Neural cell (in vitro differentiated cells): ENCODE data around the gene SUPT4H1. TPM values are rescaled to one million over a fixed set of nuclear protein-coding genes. Genes with fewer than 3 reads are reported as not detected.

ENCODE experiments used
- H2AFZ ChIP-seq: fragments of 200-600, 300-800 bp; sonication (generic), shearing (Covaris generic); 2 replicates; pipeline ENCODE4 v1.6.0; 2014; ENCODE audit warnings: low read depth, mild to moderate bottlenecking, antibody characterized with exemption, low read length, moderate library complexity
- H3F3A ChIP-seq: fragments of 200-600 bp; shearing (Covaris generic); 2 replicates; pipeline ENCODE4 v1.6.1; 2016; ENCODE audit warnings: mild to moderate bottlenecking, moderate library complexity, mixed read lengths, antibody characterized with exemption, low read length; ENCODE audit not compliant: insufficient read depth, poor library complexity, severe bottlenecking
- H3K27ac ChIP-seq: fragments of 200-600, 300-800 bp; sonication (generic), shearing (Covaris generic); 2 replicates; pipeline ENCODE4 v1.5.1; 2014; ENCODE audit warnings: mild to moderate bottlenecking, low read length, moderate library complexity
- H3K27me3 ChIP-seq: fragments of 300-800, 200-600 bp; sonication (generic), shearing (Covaris generic); 2 replicates; pipeline ENCODE4 v1.6.0; 2014; ENCODE audit warnings: mild to moderate bottlenecking, low read depth, low read length, moderate library complexity; ENCODE audit not compliant: insufficient read depth
- H3K36me3 ChIP-seq: fragments of 300-800, 200-600 bp; sonication (generic), shearing (Covaris generic); 2 replicates; pipeline ENCODE4 v1.5.1; 2014; ENCODE audit warnings: mild to moderate bottlenecking, antibody characterized with exemption, low read length, moderate library complexity; ENCODE audit not compliant: insufficient read depth
- H3K4me2 ChIP-seq: fragments of 300-800, 200-600 bp; sonication (generic), shearing (Covaris generic); 2 replicates; pipeline ENCODE4 v1.6.0; 2014; ENCODE audit warnings: mild to moderate bottlenecking, low read length
- H3K4me3 ChIP-seq: fragments of 300-800, 200-600 bp; sonication (generic), shearing (Covaris generic); 2 replicates; pipeline ENCODE4 v1.5.1; 2014; ENCODE audit warnings: mild to moderate bottlenecking, low read length, moderate library complexity
- H3K79me2 ChIP-seq: fragments of 200-600 bp; shearing (Covaris generic); replicated peaks from 2 replicates; pipeline ENCODE4 v1.6.0; 2014; ENCODE audit warnings: mild to moderate bottlenecking, low read length, moderate library complexity; ENCODE audit not compliant: insufficient read depth
- H3K9ac ChIP-seq: fragments of 300-800, 200-600 bp; sonication (generic), shearing (Covaris generic); 2 replicates; pipeline ENCODE4 v1.6.1; 2016; ENCODE audit warnings: mild to moderate bottlenecking, low read length, mixed read lengths
- H3K9me2 ChIP-seq: fragments of 200-600 bp; shearing (Covaris generic); 2 replicates; pipeline ENCODE4 v1.6.1; 2016; ENCODE audit warnings: mild to moderate bottlenecking, low read length, mixed read lengths; ENCODE audit not compliant: insufficient read depth
- H3K9me3 ChIP-seq: fragments of 200-600, 300-800 bp; sonication (generic), shearing (Covaris generic); 2 replicates; pipeline ENCODE4 v1.6.1; 2016; ENCODE audit warnings: mild to moderate bottlenecking, mixed run types, low read length, moderate library complexity, mixed read lengths
- H4K20me1 ChIP-seq: fragments of 200-600 bp; shearing (Covaris generic); 2 replicates; pipeline ENCODE4 v1.6.1; 2016; ENCODE audit warnings: mild to moderate bottlenecking, mixed run types; ENCODE audit not compliant: insufficient read depth
- EP300 ChIP-seq: fragments of 450-650 bp; conservative IDR thresholded peaks from 2 replicates; pipeline ENCODE4 v1.6.1; 2014; ENCODE audit warnings: antibody characterized with exemption, mild to moderate bottlenecking, moderate library complexity; ENCODE audit not compliant: poor library complexity, severe bottlenecking
- EZH2 ChIP-seq: fragments of 200-600, 300-800 bp; shearing (Covaris generic), sonication (generic); IDR thresholded peaks from 2 replicates; pipeline ENCODE4 v1.6.1; 2014; ENCODE audit warnings: antibody characterized with exemption, low read length, borderline replicate concordance, mild to moderate bottlenecking; ENCODE audit not compliant: insufficient read depth, poor library complexity, severe bottlenecking
- MXI1 ChIP-seq: fragments of 450-650 bp; conservative IDR thresholded peaks from 2 replicates; pipeline ENCODE4 v1.6.1; 2014; ENCODE audit warnings: antibody characterized with exemption, mild to moderate bottlenecking; ENCODE audit not compliant: poor library complexity, severe bottlenecking
- POLR2AphosphoS5 ChIP-seq: IDR thresholded peaks from 2 replicates; pipeline ENCODE4 v1.6.1; 2012
- RAD21 ChIP-seq: fragments of 450-650 bp; conservative IDR thresholded peaks from 2 replicates; pipeline ENCODE4 v1.6.1; 2014; ENCODE audit warnings: antibody characterized with exemption, mild to moderate bottlenecking, moderate library complexity
- SMC3 ChIP-seq: fragments of 450-650 bp; conservative IDR thresholded peaks from 2 replicates; pipeline ENCODE4 v1.6.1; 2014; ENCODE audit warnings: antibody characterized with exemption, mild to moderate bottlenecking, moderate library complexity; ENCODE audit not compliant: poor library complexity
- TAF1 ChIP-seq: IDR thresholded peaks from 2 replicates; pipeline ENCODE4 v1.6.1; 2012; ENCODE audit warnings: low read depth
- polyA plus RNA-seq: library from polyadenylated mRNA; depleted of rRNA; stranded (reverse); fragments of >200 nt; gene quantifications from 2 replicates; pipeline ENCODE4 v1.2.3, GENCODE V29; 2014
- TF ChIP-seq, protein P1 (sequence below): IDR thresholded peaks from 2 replicates; pipeline ENCODE4 v1.6.1; 2012; ENCODE audit warnings: borderline replicate concordance
- TF ChIP-seq, protein P2 (sequence below): fragments of 450-650 bp; IDR thresholded peaks from 2 replicates; pipeline ENCODE4 v1.5.1; 2014; ENCODE audit warnings: antibody characterized with exemption, mild to moderate bottlenecking, moderate library complexity; ENCODE audit not compliant: poor library complexity, severe bottlenecking

Gene SUPT4H1
- polyA plus RNA-seq, 1 donor from 2014 or later, result 109 TPM

DNA sequence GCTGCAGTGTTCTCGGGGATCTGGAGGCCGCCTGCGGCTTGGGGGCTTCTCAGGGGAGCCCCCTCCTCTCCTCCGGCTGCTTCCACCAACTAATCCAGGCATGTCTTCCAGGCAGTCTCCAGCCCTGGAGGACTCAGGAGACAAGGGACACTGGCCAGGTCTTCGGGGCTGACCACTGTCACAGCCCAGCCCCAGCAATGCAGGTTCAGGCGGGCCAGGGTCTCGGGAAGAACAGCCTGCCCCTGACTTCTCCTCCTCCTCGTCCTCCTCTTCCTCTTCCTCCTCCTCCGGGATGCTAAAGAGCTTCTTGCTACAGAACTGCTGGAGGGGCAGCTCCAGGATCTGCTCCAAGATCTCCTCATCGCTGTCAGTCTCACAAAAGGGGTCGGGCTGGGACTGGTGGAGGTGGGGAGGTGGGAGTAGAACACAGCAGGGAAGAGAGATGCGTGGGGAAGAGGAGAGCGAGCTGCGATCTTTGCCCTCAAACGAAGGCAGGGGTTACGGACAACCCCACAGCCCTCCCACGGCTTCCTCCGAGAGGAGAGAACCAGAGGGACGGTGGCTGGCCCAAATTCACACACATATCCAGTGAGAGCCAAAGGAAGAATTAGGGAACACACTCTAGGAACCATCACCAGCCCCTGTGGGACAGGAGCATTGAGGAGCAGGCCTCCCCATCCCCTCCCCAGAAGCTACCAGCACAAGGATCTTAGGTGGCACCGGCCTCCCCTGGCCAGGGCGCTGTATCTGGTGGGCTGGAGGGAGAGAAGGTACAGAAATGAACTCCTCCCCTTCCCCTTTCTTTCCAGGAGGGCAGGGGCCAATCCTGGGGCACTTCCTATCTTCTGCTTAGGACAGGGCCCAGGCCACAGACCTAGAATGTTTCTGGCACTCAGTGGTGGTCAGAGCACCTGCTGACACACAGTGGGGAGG, 42.8 kb downstream of the SUPT4H1 start:
- Histone ChIP-seq H3K4me3 (no peak overlapping the region), H3K79me2 (no peaks in the 10 kb centered on the region), H3K36me3 (no peaks in the 10 kb centered on the region), H3K9me3 (no peaks in the 10 kb centered on the region), H3K9ac (no peak overlapping the region), H3K9me2 (no peaks in the 10 kb centered on the region), H2AFZ (no peak overlapping the region), H3K27me3 (no peaks in the 10 kb centered on the region), H3K27ac (no peak overlapping the region), H3K4me2 (no peak overlapping the region), H4K20me1 (no peaks in the 10 kb centered on the region), H3F3A (no peaks in the 10 kb centered on the region)
- TF ChIP-seq RAD21, result no peak
- TF ChIP-seq MXI1, result no peak
- TF ChIP-seq SMC3, result no peak
- no peak for TF ChIP-seq TAF1
- no peak for TF ChIP-seq POLR2AphosphoS5
- TF ChIP-seq, protein P1, sequence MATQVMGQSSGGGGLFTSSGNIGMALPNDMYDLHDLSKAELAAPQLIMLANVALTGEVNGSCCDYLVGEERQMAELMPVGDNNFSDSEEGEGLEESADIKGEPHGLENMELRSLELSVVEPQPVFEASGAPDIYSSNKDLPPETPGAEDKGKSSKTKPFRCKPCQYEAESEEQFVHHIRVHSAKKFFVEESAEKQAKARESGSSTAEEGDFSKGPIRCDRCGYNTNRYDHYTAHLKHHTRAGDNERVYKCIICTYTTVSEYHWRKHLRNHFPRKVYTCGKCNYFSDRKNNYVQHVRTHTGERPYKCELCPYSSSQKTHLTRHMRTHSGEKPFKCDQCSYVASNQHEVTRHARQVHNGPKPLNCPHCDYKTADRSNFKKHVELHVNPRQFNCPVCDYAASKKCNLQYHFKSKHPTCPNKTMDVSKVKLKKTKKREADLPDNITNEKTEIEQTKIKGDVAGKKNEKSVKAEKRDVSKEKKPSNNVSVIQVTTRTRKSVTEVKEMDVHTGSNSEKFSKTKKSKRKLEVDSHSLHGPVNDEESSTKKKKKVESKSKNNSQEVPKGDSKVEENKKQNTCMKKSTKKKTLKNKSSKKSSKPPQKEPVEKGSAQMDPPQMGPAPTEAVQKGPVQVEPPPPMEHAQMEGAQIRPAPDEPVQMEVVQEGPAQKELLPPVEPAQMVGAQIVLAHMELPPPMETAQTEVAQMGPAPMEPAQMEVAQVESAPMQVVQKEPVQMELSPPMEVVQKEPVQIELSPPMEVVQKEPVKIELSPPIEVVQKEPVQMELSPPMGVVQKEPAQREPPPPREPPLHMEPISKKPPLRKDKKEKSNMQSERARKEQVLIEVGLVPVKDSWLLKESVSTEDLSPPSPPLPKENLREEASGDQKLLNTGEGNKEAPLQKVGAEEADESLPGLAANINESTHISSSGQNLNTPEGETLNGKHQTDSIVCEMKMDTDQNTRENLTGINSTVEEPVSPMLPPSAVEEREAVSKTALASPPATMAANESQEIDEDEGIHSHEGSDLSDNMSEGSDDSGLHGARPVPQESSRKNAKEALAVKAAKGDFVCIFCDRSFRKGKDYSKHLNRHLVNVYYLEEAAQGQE, result no peak
- TF ChIP-seq, protein P2, sequence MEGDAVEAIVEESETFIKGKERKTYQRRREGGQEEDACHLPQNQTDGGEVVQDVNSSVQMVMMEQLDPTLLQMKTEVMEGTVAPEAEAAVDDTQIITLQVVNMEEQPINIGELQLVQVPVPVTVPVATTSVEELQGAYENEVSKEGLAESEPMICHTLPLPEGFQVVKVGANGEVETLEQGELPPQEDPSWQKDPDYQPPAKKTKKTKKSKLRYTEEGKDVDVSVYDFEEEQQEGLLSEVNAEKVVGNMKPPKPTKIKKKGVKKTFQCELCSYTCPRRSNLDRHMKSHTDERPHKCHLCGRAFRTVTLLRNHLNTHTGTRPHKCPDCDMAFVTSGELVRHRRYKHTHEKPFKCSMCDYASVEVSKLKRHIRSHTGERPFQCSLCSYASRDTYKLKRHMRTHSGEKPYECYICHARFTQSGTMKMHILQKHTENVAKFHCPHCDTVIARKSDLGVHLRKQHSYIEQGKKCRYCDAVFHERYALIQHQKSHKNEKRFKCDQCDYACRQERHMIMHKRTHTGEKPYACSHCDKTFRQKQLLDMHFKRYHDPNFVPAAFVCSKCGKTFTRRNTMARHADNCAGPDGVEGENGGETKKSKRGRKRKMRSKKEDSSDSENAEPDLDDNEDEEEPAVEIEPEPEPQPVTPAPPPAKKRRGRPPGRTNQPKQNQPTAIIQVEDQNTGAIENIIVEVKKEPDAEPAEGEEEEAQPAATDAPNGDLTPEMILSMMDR, result no peak
- TF ChIP-seq EZH2, result no peak
- TF ChIP-seq EP300, result no peak

DNA sequence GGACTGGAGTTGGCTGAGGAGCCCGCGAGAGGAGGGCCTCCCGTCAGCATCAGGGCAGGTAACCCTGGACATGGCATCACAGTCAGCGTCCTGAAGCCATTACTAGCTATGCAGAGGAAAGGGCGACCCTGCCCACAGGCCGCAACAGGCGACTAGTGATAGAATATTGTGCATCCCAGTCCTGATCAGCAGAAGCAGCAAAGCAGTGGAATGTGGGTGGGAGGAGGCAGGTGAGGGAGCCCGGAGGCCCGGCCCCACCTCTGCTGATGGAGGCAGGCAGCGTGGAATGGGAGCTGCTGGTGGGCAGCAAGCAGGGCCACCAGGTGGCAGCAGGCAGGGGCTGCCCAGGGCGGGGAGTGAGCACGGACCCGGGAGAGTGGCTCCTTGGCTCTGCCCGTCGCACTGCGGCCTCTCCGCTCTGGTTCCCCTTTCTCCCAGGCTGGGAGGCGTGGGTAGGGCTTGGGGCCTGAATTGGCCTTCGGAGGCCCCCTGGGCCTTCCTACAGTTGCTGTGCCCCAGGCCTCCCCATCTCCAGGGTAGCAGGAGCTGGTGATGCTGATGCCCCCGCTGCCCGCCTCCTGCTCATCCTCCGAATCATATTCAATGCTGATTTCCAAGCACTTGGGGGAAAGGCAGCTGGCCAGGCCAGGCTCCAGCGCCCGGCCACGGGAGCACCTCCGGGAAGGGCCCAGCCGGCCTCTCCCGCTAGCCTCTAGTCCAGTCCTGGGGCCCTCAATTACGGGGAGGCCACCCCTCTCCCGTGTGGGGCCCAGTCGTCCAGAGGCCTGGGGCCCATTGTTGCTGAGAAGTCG, 43.6 kb downstream of the SUPT4H1 start:
- Histone ChIP-seq H3K27ac (no peak overlapping the region), H3K9ac (no peak overlapping the region), H3K27me3 (no peaks in the 10 kb centered on the region), H3K79me2 (no peaks in the 10 kb centered on the region), H3K9me2 (no peaks in the 10 kb centered on the region), H3K9me3 (no peaks in the 10 kb centered on the region), H3K4me2 (no peak overlapping the region), H2AFZ (no peak overlapping the region), H3K4me3 (no peak overlapping the region), H3K36me3 (no peaks in the 10 kb centered on the region), H4K20me1 (no peaks in the 10 kb centered on the region), H3F3A (no peaks in the 10 kb centered on the region)
- TF ChIP-seq RAD21, result no peak
- TF ChIP-seq, protein P2, result no peak
- no peak for TF ChIP-seq TAF1
- TF ChIP-seq MXI1, result no peak
- TF ChIP-seq, protein P1, result no peak
- no peak for TF ChIP-seq EZH2
- no peak for TF ChIP-seq POLR2AphosphoS5
- no peak for TF ChIP-seq SMC3
- TF ChIP-seq EP300, result no peak
